Measurements from ENCODE around the gene DGUOK.

- no peak for TF ChIP-seq CTCF (IDR thresholded peaks at IDR 0.05)
- no peak for TF ChIP-seq TCF7L2 (IDR thresholded peaks at IDR 0.05; ENCODE audit: low read depth, low read length)
Observed at GRCh38 chr2:73963385-73964120, 36.9 kb downstream of the DGUOK start.
